ENCODE results near the gene OR6C1.
"Not testable (repeated sequence)": the region's sequence is repeated elsewhere in the genome, so short reads cannot be mapped to it uniquely, and the experiment has no call there.

Gene OR6C1

GRCh38 chr12:55314043-55314442, at the start of gene OR6C1:
Gene OR6C1 (plus strand): TSS chr12:55314343. CDS start chr12:55320600, 6,257 bp downstream.
- DNase-seq, result no peak

DNA sequence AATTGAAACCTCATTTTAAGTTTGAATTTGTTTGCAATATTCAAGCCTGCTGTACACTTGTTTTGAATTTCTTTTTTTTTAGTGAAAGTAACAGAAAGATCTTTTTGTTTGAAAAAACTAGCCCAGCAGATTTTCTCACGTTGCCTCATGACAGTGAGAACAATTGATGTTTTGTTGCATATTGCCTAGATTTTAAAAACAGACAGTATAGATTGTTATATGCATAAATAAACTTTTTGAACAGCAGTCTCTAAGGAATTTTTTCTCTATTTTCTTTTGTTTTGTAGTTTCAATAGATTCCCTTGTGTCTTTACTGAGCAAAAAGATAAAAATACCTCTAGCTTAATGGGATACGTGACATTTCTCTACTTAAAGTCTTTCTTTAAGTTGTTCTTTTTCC, 33.2 kb upstream of the OR6C1 start:
- no peak for DNase-seq

DNA sequence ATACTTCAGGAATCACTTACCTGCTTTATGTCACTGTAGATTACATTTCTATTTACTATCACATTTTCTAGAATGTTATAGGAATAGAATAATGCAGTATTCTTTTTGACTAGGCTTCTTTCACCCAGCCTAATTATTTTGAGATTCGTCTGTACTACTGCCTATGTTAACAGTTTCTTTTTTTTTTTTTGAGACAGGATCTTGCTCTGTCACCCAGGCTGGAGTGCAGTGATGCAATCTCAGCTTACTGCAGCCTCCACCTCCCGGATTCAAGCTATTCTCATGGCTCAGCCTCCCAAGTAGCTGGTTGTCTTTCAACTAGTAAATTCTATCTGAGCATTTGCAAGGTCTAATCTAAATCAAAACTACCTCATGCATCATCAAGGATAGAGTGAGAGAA, 24.1 kb upstream of the OR6C1 start:
- DNase-seq, result no peak

GRCh38 chr12:55296469-55296868, 17.7 kb upstream of the OR6C1 start, which contains the start of gene OR6C6:
Gene OR6C6 (minus strand): TSS chr12:55296569. CDS start chr12:55295232, 1,337 bp downstream.
- no peak for DNase-seq

- DNase-seq, result no peak
Observed at GRCh38 chr12:55320201-55320600, 6.1 kb downstream of the OR6C1 start.

DNA sequence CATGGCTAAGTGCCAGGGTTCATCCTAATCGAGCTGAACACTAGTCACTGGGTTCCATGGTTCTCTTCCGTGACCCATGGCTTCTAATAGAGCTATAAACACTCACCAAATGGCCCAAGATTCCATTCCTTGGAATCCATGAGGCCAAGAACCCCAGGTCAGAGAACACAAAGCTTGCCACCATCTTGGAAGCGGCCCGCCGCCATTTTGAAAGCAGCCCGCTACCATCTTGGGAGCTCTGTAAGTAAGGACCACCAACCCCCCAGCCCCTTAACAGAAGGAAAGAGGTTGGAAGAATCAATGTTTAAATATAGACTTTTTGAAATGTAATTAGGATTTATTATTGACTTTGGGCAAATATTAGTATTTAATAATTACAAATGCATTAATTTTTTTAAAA, 11.7 kb downstream of the OR6C1 start:
- DNase-seq, result not testable (repeated sequence)

DNA sequence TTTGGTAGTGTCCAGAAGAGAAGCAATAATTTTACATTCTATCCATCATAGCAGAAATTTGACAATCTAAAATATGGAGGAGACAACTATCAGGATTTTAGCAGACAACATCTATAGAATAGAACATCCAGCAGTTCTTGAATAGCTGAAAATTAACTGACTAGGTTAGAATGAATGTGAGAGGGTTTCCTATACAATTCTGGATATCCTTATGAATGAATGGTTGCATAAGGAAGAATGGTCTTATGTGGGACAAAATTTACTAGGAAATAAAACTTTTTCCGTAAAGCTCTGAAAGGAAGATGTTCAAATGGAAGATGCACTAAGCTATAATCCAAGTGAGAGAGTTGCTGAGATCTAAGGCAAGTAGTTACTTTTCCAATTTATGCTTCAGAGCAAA, 16.3 kb downstream of the OR6C1 start, which contains the start of gene OR6C3:
Gene OR6C3, plus strand, starts transcription at position 301 of the 400 bp plus-strand sequence. CDS start 955 bp downstream, outside the sequence.
- no peak for DNase-seq

DNA sequence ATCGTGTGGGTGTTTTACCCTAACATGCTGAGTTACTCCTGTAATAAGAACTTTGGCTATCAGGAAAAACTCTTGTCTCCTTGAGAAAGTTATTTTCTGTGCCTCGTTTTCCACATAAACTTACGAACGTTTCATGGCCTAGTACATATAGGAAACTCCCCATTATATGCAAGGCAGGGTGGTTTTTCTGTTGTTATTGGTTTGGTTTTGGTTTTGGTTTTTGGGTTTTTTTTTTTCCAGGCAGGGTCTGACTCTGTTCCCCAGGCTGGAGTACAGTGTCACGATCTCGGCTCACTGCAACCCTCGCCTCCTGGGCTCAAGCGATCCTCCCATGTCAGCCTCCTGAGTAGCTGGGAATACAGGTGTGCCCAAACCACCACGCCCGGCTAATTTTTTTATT, 21.9 kb downstream of the OR6C1 start:
- no peak for DNase-seq

- not testable (repeated sequence) for DNase-seq
Observed at GRCh38 chr12:55355338-55355737, 41.2 kb downstream of the OR6C1 start.

DNA sequence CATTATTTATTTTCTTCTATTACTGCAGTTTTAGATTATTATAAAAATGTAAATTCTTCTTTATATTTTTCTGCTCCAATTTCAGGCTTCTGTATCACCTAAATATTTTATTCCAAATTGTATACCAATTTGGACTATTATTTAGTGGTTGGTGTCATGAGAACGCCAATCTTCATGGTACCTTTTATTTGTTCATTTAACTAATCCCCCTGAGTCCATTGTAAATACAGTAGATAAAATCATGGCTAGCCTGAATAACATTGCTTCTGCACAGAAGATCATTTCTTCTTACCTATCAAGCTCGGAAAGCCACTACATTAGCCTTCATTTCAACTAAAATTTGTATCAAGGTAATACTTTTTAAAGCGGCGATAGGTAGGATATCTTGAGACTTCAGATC, 48.5 kb downstream of the OR6C1 start, which contains the start of gene OR6C75:
Gene OR6C75, plus strand, starts transcription at position 301 of the 400 bp plus-strand sequence. CDS start 2,136 bp downstream, outside the sequence.
- no peak for DNase-seq

DNA sequence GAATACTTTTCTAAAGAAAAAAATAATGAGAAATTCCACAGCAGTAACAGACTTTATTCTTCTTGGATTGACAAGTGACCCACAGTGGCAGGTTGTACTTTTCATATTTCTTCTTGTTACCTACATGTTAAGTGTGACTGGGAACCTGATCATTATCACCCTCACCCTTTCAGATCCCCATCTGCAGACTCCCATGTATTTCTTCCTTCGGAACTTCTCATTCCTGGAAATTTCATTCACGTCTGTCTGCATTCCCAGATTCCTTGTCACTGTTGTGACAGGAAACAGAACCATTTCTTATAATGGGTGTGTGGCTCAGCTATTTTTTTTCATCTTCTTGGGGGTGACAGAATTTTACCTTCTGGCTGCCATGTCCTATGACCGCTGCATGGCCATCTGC, 50.9 kb downstream of the OR6C1 start:
- no peak for DNase-seq
